ENCODE data around the gene CHMP1B. TPM values are rescaled to one million over a fixed set of nuclear protein-coding genes. Genes with fewer than 3 reads are reported as not detected.

CHMP1B gene, protein sequence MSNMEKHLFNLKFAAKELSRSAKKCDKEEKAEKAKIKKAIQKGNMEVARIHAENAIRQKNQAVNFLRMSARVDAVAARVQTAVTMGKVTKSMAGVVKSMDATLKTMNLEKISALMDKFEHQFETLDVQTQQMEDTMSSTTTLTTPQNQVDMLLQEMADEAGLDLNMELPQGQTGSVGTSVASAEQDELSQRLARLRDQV
- polyA plus RNA-seq (2011; rRNA removed) (21.2 and 26.3 TPM in 2 replicates), polyA minus RNA-seq (2011; rRNA and poly(A)+ RNA removed) (19.8 and 21.3 TPM in 2 replicates)

DNA sequence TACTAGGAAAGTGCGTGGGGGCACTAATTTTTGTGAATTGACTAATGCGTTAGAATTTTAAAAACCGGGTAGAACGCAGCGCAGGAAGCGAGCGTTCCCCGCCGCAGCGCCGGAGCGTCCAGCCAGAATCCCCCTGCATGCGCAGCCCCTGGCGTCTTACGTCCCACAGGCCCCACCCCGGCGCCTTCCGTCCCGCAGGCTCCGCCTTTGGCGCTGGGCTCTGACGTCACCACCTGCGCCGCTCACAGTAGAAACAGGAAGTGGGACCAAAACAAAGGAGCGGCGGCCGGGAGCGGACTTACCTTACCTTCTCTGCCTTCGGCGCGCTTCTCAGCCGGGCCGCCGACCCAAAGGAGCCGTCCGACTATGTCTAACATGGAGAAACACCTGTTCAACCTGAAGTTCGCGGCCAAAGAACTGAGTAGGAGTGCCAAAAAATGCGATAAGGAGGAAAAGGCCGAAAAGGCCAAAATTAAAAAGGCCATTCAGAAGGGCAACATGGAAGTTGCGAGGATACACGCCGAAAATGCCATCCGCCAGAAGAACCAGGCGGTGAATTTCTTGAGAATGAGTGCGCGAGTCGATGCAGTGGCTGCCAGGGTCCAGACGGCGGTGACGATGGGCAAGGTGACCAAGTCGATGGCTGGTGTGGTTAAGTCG, at the start of gene CHMP1B:
TSS of gene CHMP1B (plus strand) at position 268 of the 660 bp plus-strand sequence. CDS start at position 367, 99 bp downstream.
- Histone ChIP-seq H3K4me3 (ENCODE audit: low read depth, low read length) (peak within 1 kb of the TSS; percentile 66), H3K36me3 (ENCODE audit: control insufficient read depth, insufficient read depth, low read length) (no peaks in the 10 kb centered on the region; the same call in 1 of the 2 replicates), H3K27me3 (ENCODE audit: control insufficient read depth, insufficient read depth, low read length) (no peaks in the 10 kb centered on the region)
- ChIA-PET CTCF (interaction anchor here (0.9 kb wide), 1 partner anchor 187 kb away, joined by 3 read pairs; no protein-coding TSS in a partner anchor), POLR2A (no interaction called here)
- DNase-seq (ENCODE audit: low read depth) = peak; percentile 83
- TF ChIP-seq, protein P1, sequence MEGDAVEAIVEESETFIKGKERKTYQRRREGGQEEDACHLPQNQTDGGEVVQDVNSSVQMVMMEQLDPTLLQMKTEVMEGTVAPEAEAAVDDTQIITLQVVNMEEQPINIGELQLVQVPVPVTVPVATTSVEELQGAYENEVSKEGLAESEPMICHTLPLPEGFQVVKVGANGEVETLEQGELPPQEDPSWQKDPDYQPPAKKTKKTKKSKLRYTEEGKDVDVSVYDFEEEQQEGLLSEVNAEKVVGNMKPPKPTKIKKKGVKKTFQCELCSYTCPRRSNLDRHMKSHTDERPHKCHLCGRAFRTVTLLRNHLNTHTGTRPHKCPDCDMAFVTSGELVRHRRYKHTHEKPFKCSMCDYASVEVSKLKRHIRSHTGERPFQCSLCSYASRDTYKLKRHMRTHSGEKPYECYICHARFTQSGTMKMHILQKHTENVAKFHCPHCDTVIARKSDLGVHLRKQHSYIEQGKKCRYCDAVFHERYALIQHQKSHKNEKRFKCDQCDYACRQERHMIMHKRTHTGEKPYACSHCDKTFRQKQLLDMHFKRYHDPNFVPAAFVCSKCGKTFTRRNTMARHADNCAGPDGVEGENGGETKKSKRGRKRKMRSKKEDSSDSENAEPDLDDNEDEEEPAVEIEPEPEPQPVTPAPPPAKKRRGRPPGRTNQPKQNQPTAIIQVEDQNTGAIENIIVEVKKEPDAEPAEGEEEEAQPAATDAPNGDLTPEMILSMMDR (IDR thresholded peaks at IDR 0.05; ENCODE audit: insufficient read depth, low read depth, low read length) = no peak

DNA sequence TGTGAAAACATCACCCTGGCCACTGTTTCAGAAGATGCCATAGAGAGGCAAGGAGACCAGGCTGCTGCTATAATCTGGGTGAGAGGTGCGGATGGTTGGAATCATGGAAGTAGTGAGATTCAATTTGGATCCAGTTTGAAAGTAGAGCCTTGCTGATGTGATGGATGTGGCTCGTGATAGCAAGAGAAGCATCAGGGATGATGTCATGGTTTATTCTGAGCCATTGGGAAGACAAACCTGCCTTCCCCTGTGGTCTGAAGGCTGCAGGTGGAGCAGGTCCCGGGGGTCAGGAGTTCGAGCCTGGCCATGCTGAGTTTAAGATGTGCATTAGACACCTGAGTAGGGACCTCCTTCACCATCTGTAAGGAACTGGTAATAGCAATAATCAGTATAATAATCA, 49.6 kb upstream of the CHMP1B start:
- CTCF ChIA-PET = interaction anchor here (1.7 kb wide), 1 partner anchor 25 kb away, joined by 3 read pairs; no protein-coding TSS in a partner anchor

DNA sequence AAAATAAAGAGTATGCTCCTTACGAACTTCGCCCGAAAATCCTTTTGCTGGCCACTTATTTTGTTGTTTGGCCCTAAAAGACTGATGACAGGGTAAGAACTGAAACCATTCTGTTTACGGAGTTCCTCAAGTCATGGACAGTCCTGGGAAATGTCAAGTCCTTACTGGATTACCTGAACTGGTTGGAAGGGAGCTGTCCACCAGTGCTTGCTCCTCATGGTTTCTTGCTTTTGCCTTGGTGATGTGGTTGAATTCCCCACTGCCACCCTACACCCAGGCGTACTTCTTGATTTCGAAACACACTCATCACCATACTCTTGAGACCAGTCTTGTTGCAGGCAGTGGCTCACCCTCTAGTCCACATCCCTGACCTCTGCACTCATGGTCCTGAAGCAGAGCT, 49.1 kb upstream of the CHMP1B start:
- CTCF ChIA-PET = interaction anchor here (1.7 kb wide), 1 partner anchor 24 kb away, joined by 3 read pairs; no protein-coding TSS in a partner anchor
- TF ChIP-seq, protein P1 (IDR thresholded peaks at IDR 0.05; ENCODE audit: insufficient read depth, low read depth, low read length) = no peak

More for the DNA sequence above, 49.6 kb upstream of the CHMP1B start:
- TF ChIP-seq, protein P1 (IDR thresholded peaks at IDR 0.05; ENCODE audit: insufficient read depth, low read depth, low read length) = no peak
- DNase-seq (ENCODE audit: low read depth) = no peak
- Histone ChIP-seq H3K27me3 (ENCODE audit: control insufficient read depth, insufficient read depth, low read length) (no peaks in the 10 kb centered on the region), H3K4me3 (ENCODE audit: low read depth, low read length) (no peak overlapping the region), H3K36me3 (ENCODE audit: control insufficient read depth, insufficient read depth, low read length) (no peaks in the 10 kb centered on the region)
- POLR2A ChIA-PET = no interaction called here

DNA sequence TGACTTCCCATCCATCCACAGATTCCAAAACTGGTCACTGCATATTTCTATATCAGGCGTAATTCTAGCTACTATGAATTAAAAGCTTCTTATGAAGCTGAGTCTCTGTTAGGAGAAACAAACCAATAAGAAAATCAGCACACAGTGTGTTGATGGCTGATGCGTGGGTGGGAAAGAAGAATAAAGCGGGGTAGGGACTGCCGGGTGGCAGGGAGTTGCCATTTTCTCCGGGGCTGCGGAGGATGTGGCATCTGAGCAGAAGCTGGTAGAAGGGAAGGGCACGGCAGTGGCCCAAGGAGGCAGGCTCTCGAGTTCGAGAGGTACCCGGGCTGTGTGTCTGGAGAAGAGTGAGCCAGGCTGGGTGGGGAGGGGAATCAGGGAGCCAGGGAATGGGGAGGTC, 48.6 kb upstream of the CHMP1B start:
- Histone ChIP-seq H3K27me3 (ENCODE audit: control insufficient read depth, insufficient read depth, low read length) (no peaks in the 10 kb centered on the region), H3K36me3 (ENCODE audit: control insufficient read depth, insufficient read depth, low read length) (no peaks in the 10 kb centered on the region), H3K4me3 (ENCODE audit: low read depth, low read length) (no peak overlapping the region)
- ChIA-PET CTCF (interaction anchor here (1.7 kb wide), 1 partner anchor 24 kb away, joined by 3 read pairs; no protein-coding TSS in a partner anchor), POLR2A (no interaction called here)
- TF ChIP-seq, protein P1 (IDR thresholded peaks at IDR 0.05; ENCODE audit: insufficient read depth, low read depth, low read length) = no peak
- no peak for DNase-seq (ENCODE audit: low read depth)

More for the DNA sequence above, 49.1 kb upstream of the CHMP1B start:
- H3K4me3 ChIP-seq (ENCODE audit: low read depth, low read length) = no peak overlapping the region
- DNase-seq (ENCODE audit: low read depth) = no peak
- no peaks in the 10 kb centered on the region for H3K27me3 ChIP-seq (ENCODE audit: control insufficient read depth, insufficient read depth, low read length)
- POLR2A ChIA-PET = no interaction called here
- no peaks in the 10 kb centered on the region for H3K36me3 ChIP-seq (ENCODE audit: control insufficient read depth, insufficient read depth, low read length)

DNA sequence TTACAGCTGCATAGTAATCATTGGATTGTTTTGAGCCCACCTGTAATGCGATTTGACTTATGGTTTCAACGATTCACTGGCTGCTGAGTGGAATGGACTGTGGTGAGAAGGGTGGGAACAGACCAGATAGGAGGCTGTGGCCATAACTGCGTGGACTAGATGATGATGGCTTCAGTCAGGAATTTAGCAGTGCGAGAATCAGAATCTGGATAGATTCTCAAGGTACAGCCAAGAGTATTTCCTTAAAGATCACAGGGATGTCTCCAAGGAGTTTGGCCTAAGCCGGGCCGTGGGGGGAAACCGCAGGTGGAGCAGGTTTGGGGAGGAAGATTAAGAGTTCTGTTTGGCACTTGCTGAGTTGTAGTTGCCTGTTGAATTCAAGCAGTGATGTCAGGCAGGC, 44.0 kb upstream of the CHMP1B start:
- H3K27me3 ChIP-seq (ENCODE audit: control insufficient read depth, insufficient read depth, low read length) = no peaks in the 10 kb centered on the region
- POLR2A ChIA-PET = no interaction called here
- H3K4me3 ChIP-seq (ENCODE audit: low read depth, low read length) = no peak overlapping the region
- CTCF ChIA-PET = no interaction called here
- DNase-seq (ENCODE audit: low read depth) = no peak
- TF ChIP-seq, protein P1 (IDR thresholded peaks at IDR 0.05; ENCODE audit: insufficient read depth, low read depth, low read length) = no peak
- H3K36me3 ChIP-seq (ENCODE audit: control insufficient read depth, insufficient read depth, low read length) = no peaks in the 10 kb centered on the region

All from BJ (cell line).